Keratinocyte (primary cell): ENCODE data around the gene SCP2D1.

Source experiments
- CTCF ChIP-seq, 3 experiments: IDR thresholded peaks in 1 of 3; conservative IDR thresholded peaks in 1 of 3; optimal IDR thresholded peaks in 1 of 3; 2 replicates in 2 of 3; 3 replicates in 1 of 3; pipeline versions ENCODE3 to v1.5.1; 2011; ENCODE audit warnings: low read length in 3 of 3, mild to moderate bottlenecking in 3 of 3, moderate library complexity in 2 of 3, control low read depth in 1 of 3, inconsistent platforms in 1 of 3; ENCODE audit not compliant: insufficient read depth in 2 of 3; ENCODE audit errors: extremely low read depth in 1 of 3
- EZH2 ChIP-seq: IDR thresholded peaks from one replicate; pipeline ENCODE4 v1.6.1; 2012; ENCODE audit warnings: inconsistent platforms, mild to moderate bottlenecking, low read length, moderate library complexity

- TF ChIP-seq CTCF (optimal IDR thresholded peaks at IDR 0.05 in 1 of 3, IDR thresholded peaks at IDR 0.05 in 1 of 3, conservative IDR thresholded peaks at IDR 0.05 in 1 of 3; ENCODE audit: extremely low read depth in 1 of 3, insufficient read depth in 2 of 3, low read length in 3 of 3) (no peak), EZH2 (no peak)
Observed at GRCh38 chr20:18853216-18853615, 39.6 kb downstream of the SCP2D1 start.
